SHP77 (cell line): ENCODE data around the gene CXCL11.
A peak's percentile ranks its signal among the peaks of the same experiment; 100 is the strongest.
"Not testable (repeated sequence)": the region's sequence is repeated elsewhere in the genome, so short reads cannot be mapped to it uniquely, and the experiment has no call there.

Experiments used
- DNase-seq, 2 experiments: peaks; one replicate each; lab custom pipeline; 2025; lab: John Stamatoyannopoulos, UW

The CXCL11 gene

DNA sequence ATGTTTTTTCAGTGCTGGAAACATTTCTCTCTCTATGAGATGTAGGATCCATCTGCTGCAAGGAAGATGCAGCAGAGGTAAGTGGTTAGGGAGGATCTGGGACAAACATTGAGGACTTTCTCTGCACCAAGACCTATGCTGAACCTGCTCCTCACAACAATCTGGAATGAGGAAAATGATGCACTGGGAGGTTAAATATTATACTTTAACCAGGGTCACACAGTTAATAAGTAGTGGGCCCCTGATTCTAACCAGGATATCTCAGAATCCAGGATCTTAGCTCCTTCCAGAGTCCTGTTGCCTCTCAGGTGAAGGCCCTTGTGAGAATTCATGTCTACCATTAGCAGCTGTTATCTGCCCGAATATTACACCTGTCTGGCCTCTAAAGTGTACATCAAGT lies 35.6 kb downstream of the CXCL11 start:
- no peak for DNase-seq

- DNase-seq, result not testable (repeated sequence)
Observed at GRCh38 chr4:75998525-75999147, 37.2 kb downstream of the CXCL11 start.

- no peak for DNase-seq
Observed at GRCh38 chr4:75997946-75998345, 37.9 kb downstream of the CXCL11 start.

GRCh38 chr4:75997081-75997480 lies 38.8 kb downstream of the CXCL11 start:
- DNase-seq, result no peak

GRCh38 chr4:75995727-75996126 lies 40.1 kb downstream of the CXCL11 start:
- peak; percentile 41 to 56 for DNase-seq

GRCh38 chr4:75992462-75992861 lies 43.4 kb downstream of the CXCL11 start:
- DNase-seq, result no peak

GRCh38 chr4:75989846-75990528 lies 45.9 kb downstream of the CXCL11 start:
- DNase-seq, result no peak

GRCh38 chr4:75985116-75985515 lies 50.8 kb downstream of the CXCL11 start:
- DNase-seq, result no peak
